Measurements from ENCODE around the gene PER3.

GRCh38 chr1:7853684-7854026, 69.6 kb downstream of the PER3 start:
- no peak for TF ChIP-seq CTCF (IDR thresholded peaks at IDR 0.05; ENCODE audit: low read depth, low read length, missing input control)
- TF ChIP-seq MAX (IDR thresholded peaks at IDR 0.05): no peak
- TF ChIP-seq SP1 (IDR thresholded peaks at IDR 0.05): no peak
- TF ChIP-seq RXRA (IDR thresholded peaks at IDR 0.05): no peak
- no peak for TF ChIP-seq ATF3 (IDR thresholded peaks at IDR 0.05)
- TF ChIP-seq JUND (IDR thresholded peaks at IDR 0.05): no peak
- no peak for TF ChIP-seq ZBTB33 (IDR thresholded peaks at IDR 0.05)
- no peak for TF ChIP-seq FOXA1 (IDR thresholded peaks at IDR 0.05)
- no peak for TF ChIP-seq HNF4G (IDR thresholded peaks at IDR 0.05)
- no peak for TF ChIP-seq GABPA (IDR thresholded peaks at IDR 0.05 in 1 of 2, conservative IDR thresholded peaks at IDR 0.05 in 1 of 2)
